ENCODE measurements around the gene CEBPZOS.

Gene CEBPZOS

GRCh38 chr2:37196320-37197195 lies at the start of gene CEBPZOS:
CEBPZOS (plus strand) TSS chr2:37196496; CDS start chr2:37199705, 3,209 bp downstream.
- DNase-seq = peak; percentile 44

- no peak for DNase-seq
These were observed 48.0 kb upstream of the CEBPZOS start for GRCh38 chr2:37148325-37148724.

- no peak for DNase-seq
These were observed 46.5 kb upstream of the CEBPZOS start for GRCh38 chr2:37149626-37150322.

- no peak for DNase-seq
These were observed 43.1 kb upstream of the CEBPZOS start for GRCh38 chr2:37153224-37153623.

- no peak for DNase-seq
These were observed 41.5 kb upstream of the CEBPZOS start for GRCh38 chr2:37154785-37155184.

- DNase-seq = peak; percentile 22
These were observed 40.0 kb upstream of the CEBPZOS start for GRCh38 chr2:37156071-37156856.

- DNase-seq = peak; percentile 70
These were observed 39.2 kb upstream of the CEBPZOS start, which contains the start of gene EIF2AK2 for GRCh38 chr2:37156857-37157714. EIF2AK2 (minus strand) TSS chr2:37156980; CDS start chr2:37147806, 9,174 bp downstream.

GRCh38 chr2:37164757-37165156 lies 31.5 kb upstream of the CEBPZOS start:
- DNase-seq = no peak

- no peak for DNase-seq
These were observed 28.6 kb upstream of the CEBPZOS start for GRCh38 chr2:37167636-37168180.

GRCh38 chr2:37168217-37168981 lies 27.9 kb upstream of the CEBPZOS start:
- peak; percentile 17 for DNase-seq

GRCh38 chr2:37171624-37171950 lies 24.7 kb upstream of the CEBPZOS start:
- no peak for DNase-seq

- DNase-seq = no peak
These were observed 22.6 kb upstream of the CEBPZOS start for GRCh38 chr2:37173741-37174140.

- no peak for DNase-seq
These were observed 16.2 kb upstream of the CEBPZOS start for GRCh38 chr2:37180006-37180639.

- DNase-seq = no peak
These were observed 15.7 kb upstream of the CEBPZOS start for GRCh38 chr2:37180640-37181039.

- DNase-seq = no peak
These were observed 14.3 kb upstream of the CEBPZOS start for GRCh38 chr2:37181726-37182684.

- DNase-seq = no peak
These were observed 7.7 kb upstream of the CEBPZOS start, which contains the start of gene SULT6B1 for GRCh38 chr2:37188570-37188969. SULT6B1 (minus strand) TSS chr2:37188670; CDS start chr2:37188640, 30 bp downstream.

GRCh38 chr2:37189452-37190153 lies 6.7 kb upstream of the CEBPZOS start:
- peak; percentile 46 for DNase-seq

- no peak for DNase-seq
These were observed 6.0 kb upstream of the CEBPZOS start for GRCh38 chr2:37190290-37190689.

- DNase-seq = no peak
These were observed 5.0 kb upstream of the CEBPZOS start for GRCh38 chr2:37191253-37191652.
